Stimulated activated naive B cell treated with anti-CD40 and anti-IgM and Interleukin-4, amounts not matched to agents 10 μg/mL and 1 μg/mL and 100 μg/mL, for 72 hours (primary cell): ENCODE data around the gene CXCL12.

ENCODE experiments used
- ATAC-seq, 2 donors: fragments of 150-1000 bp; cut with Tn5 transposase; replicated peaks; 2 replicates each; pipeline ENCODE4 v1.10.0; 2021; ENCODE audit warnings: moderate library complexity in 1 of 2
- DNase-seq: peaks from one replicate; pipeline ENCODE4 v3.0.0; 2021
- H3K27ac Mint-ChIP-seq: one replicate; pipeline ENCODE4 v1.8.0; 2022; ENCODE audit warnings: mild to moderate bottlenecking, mixed read lengths
- H3K27me3 Mint-ChIP-seq, 2 donors: one replicate each; pipeline ENCODE4 v1.8.0; 2022; ENCODE audit warnings: mixed read lengths in 2 of 2
- H3K36me3 Mint-ChIP-seq, 2 donors: one replicate each; pipeline ENCODE4 v1.8.0; 2022; ENCODE audit warnings: mixed read lengths in 2 of 2, mild to moderate bottlenecking in 1 of 2
- H3K4me1 Mint-ChIP-seq, 2 donors: one replicate each; pipeline ENCODE4 v1.8.0; 2022; ENCODE audit warnings: mixed read lengths in 2 of 2, mild to moderate bottlenecking in 1 of 2
- H3K4me3 Mint-ChIP-seq, 2 donors: one replicate each; pipeline ENCODE4 v1.8.0; 2022; ENCODE audit warnings: mild to moderate bottlenecking in 2 of 2, mixed read lengths in 2 of 2, moderate library complexity in 1 of 2
- H3K9me3 Mint-ChIP-seq, 2 donors: one replicate each; pipeline ENCODE4 v1.8.0; 2022; ENCODE audit warnings: mixed read lengths in 2 of 2, mild to moderate bottlenecking in 1 of 2

CXCL12 gene

DNA sequence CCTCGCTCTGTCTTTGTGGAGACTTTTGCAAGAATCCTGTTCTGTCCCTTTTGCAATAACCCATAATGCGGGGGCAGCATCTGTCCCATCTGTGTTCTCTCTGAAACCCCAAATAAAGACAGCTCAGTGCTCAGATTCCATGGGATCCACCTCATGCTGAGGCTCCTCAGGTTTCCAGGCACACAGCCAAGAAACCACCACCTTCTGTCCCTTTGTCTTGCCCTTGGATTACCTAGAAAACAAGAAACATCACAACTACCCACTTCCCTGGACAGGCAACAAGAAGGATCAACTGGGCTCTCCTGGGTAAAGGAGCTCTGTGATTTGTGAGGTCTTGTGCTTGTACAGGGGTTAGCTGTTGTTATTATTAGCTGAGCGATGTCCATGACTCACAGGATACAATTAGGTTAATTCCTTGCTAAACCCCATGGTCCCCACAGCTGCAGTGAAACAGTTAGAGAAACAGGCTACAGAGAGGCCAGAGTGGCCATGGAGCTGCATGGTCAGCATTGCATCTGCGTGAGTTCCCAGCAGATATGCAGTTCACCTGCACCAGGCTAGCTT is 50.2 kb downstream of the CXCL12 start:
- no peak for ATAC-seq
- Mint-ChIP-seq H3K36me3 (no peaks in the 10 kb centered on the region), H3K27me3 (peaks cover 0 to 6% of the 10 kb centered on the region in 2 donors), H3K9me3 (no peaks in the 10 kb centered on the region), H3K27ac (no peak overlapping the region), H3K4me1 (no peaks in the 10 kb centered on the region), H3K4me3 (no peak overlapping the region)
- no peak for DNase-seq

DNA sequence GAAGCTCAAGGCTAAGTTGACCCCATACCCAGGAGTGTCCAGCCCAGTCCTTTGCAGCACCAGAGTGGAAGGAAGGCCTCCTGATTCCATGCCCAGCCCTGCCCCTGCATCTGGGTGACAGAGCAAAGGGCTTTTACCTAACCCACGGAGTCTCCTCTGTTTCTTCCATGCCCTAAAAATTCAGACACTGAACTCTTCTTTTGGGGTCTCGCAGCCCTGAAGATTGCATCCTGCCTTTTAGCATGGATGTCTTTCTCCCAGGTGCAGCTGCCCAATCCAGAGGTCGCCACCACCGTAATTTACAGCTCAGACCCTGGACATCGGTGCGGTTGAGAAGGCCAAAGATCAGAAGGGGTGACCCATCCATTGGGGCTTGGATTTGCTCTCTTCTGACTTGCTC is 50.8 kb downstream of the CXCL12 start:
- no peak overlapping the region for H3K4me3 Mint-ChIP-seq
- H3K4me1 Mint-ChIP-seq: no peaks in the 10 kb centered on the region
- peaks cover 0 to 6% of the 10 kb centered on the region in 2 donors for H3K27me3 Mint-ChIP-seq
- H3K9me3 Mint-ChIP-seq: no peaks in the 10 kb centered on the region
- no peak for DNase-seq
- H3K36me3 Mint-ChIP-seq: no peaks in the 10 kb centered on the region
- no peak overlapping the region for H3K27ac Mint-ChIP-seq
- no peak for ATAC-seq

GRCh38 chr10:44333511-44333910 is 51.4 kb downstream of the CXCL12 start:
- ATAC-seq: no peak

DNA sequence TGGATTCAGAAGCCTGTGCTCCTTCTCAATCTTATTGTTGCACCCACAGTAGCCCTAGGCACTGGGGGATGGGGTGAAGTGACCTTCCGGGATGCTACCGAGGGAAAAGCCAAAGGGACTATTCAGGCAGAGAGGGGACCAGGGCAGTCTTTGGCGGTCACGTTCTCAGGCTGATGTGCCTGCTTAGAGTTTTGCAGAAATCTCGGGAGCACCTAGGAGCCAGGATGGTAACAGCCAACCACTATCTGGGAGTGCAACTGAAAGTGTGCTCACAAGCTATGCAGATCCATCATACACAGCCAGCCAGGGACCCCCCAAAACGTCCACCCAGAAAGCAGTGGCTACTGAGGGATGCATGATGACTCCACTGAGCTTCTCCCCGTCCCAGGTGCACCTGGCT is 52.4 kb downstream of the CXCL12 start:
- H3K9me3 Mint-ChIP-seq: no peaks in the 10 kb centered on the region
- DNase-seq (no peak), ATAC-seq (no peak)
- no peak overlapping the region for H3K4me3 Mint-ChIP-seq
- H3K27ac Mint-ChIP-seq: no peak overlapping the region
- no peaks in the 10 kb centered on the region for H3K36me3 Mint-ChIP-seq
- peaks cover 0 to 6% of the 10 kb centered on the region in 2 donors for H3K27me3 Mint-ChIP-seq
- H3K4me1 Mint-ChIP-seq: no peaks in the 10 kb centered on the region

More at GRCh38 chr10:44333511-44333910, 51.4 kb downstream of the CXCL12 start:
- H3K27ac Mint-ChIP-seq: no peak overlapping the region
- H3K36me3 Mint-ChIP-seq: no peaks in the 10 kb centered on the region
- no peak overlapping the region for H3K4me3 Mint-ChIP-seq
- no peak for DNase-seq
- H3K9me3 Mint-ChIP-seq: no peaks in the 10 kb centered on the region
- H3K27me3 Mint-ChIP-seq: peaks cover 0 to 6% of the 10 kb centered on the region in 2 donors
- H3K4me1 Mint-ChIP-seq: no peaks in the 10 kb centered on the region

DNA sequence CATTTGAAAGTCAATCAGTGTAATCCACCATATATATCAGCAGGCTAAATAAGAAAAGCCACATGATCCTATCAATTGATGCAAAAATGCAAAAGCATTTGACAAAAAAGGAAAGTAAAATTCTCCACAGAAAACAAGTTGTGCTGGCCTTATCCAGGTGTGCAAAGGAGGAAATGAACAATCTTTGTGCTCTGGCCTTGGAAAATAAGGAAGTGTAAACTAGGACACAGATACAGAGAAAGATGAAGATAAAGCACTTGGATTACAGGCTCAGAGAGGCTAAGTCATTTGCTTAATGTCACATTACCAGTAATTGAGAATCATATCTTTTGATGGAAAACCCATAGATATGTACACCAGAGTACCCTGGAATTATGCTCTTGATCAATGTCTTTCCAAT is 54.5 kb downstream of the CXCL12 start:
- Mint-ChIP-seq H3K4me1 (no peaks in the 10 kb centered on the region), H3K27ac (no peak overlapping the region), H3K4me3 (no peak overlapping the region), H3K27me3 (peaks cover 6 to 7% of the 10 kb centered on the region in 2 donors), H3K36me3 (no peaks in the 10 kb centered on the region), H3K9me3 (peaks cover 0 to 6% of the 10 kb centered on the region in 2 donors)
- ATAC-seq (no peak), DNase-seq (no peak)

- ATAC-seq: no peak
Measured at GRCh38 chr10:44327461-44327860, 57.4 kb downstream of the CXCL12 start.

More at GRCh38 chr10:44327461-44327860, 57.4 kb downstream of the CXCL12 start:
- Mint-ChIP-seq H3K27me3 (peaks cover 4 to 7% of the 10 kb centered on the region in 2 donors), H3K27ac (no peak overlapping the region), H3K4me1 (peaks cover 0 to 2% of the 10 kb centered on the region in 2 donors), H3K36me3 (no peaks in the 10 kb centered on the region), H3K4me3 (no peak overlapping the region), H3K9me3 (peaks cover 0 to 6% of the 10 kb centered on the region in 2 donors)
- DNase-seq: no peak
